Activated T-cell treated with anti-CD3 and anti-CD28 coated beads, Interleukin-2, amount 50 U/mL, for 48 hours (primary cell): Measurements from ENCODE around the gene TNS3.

ENCODE experiments used
- DNase-seq, 2 experiments: peaks; one replicate each; pipeline ENCODE4 v3.0.0-alpha.2; 2020

Gene TNS3

DNA sequence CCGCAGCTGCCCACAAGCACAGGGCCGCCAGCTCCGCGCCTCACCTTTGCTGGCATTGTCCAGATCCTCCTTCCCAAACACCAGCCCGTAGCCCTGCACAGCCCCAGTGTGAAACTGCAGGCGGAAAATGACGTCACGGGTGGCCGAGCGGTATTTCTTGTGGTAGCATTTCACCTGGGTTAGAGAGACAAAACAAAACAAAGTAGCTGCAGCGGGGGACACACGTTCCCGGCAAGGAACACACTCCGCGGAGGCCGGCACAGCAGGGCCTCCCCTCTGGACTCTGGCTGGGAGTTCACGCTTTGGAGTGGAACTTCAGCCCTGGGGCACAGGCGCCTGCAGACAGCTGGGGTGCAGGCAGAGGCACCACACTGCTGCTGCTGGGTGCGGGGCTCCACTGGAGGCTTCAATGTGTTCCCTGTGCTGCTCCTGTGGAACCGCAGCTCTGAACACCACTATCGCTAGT lies 181.1 kb downstream of the TNS3 start:
- no peak for DNase-seq

DNA sequence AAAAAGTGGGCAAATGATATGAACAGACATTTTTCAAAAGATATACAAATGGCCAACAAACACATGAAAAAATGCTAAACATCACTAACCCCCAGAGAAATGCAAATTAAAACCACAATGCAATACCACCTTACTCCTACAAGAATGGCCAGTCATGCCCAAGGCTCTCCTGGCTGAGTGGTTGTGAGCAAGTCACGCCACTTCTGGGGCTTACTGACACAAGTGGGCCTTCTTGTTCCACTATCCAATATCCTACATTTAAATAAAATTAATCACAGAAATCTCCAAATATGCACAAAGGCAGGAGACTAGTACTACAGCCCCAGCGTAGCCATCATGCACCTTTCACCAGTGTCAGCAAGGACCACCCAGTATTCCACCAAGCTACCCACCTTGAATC lies 181.9 kb downstream of the TNS3 start:
- DNase-seq: no peak

DNA sequence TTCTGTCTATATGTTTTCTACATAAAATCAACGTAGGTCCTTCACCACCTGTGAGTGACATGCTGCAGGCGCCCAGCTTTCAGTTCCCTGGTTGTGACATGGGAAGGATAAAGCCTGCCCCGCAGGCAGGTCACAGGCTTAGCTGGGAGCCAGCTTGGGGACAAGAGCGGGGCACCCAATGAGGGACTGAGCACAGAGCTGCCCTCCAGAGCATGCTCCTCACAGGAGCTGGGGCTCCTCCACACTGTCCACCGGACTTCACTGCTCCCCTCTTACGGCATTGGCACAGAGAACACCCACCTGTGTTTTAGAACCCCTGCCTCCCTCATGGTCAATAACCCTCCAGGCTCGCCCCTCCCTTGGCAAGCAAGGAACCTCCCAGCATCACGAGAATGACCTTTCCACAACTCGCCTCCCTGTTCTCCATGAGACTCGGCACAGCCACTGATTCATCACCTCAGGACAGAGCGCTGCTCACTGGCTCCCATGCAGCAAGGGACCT lies 187.1 kb downstream of the TNS3 start:
- DNase-seq: no peak

DNA sequence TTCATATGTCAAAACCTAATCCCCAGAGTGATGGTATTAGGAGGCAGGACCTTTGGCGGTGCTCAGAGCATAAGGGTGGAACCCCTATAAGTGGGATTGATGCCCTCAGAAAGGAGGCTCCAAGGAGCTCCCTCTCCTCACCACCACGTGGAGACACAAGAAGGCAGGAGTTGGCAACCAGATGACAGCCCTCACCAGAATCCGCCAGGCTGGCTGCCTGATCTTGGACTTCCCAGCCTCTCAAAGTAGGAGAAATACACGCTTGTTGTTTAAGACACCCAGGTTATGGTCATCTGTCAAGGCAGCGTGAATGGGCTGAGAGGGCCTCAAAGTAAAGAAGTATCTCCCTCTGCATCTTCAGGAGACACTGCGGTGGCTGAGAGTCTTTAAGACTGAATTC lies 187.7 kb downstream of the TNS3 start:
- DNase-seq: no peak

DNA sequence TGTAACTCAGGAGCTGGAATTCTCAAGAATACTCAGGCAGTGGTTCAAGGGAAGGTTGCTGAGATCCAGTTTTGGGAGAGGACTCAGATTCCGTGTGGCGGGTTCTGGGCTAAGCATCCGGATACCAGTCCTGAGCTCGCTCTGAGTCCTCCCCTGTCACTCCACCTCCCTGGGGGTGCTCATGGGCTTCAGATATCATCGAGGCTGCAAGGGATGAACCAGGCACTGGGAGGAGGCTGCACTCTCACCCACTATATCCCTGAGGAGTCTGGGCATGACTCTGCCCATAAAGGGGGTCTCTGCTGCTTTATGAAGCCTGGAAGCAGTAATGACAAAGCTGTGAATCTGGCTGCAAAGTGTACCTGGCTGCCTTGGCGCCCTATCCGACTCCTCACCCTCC lies 188.5 kb downstream of the TNS3 start:
- DNase-seq: no peak

DNA sequence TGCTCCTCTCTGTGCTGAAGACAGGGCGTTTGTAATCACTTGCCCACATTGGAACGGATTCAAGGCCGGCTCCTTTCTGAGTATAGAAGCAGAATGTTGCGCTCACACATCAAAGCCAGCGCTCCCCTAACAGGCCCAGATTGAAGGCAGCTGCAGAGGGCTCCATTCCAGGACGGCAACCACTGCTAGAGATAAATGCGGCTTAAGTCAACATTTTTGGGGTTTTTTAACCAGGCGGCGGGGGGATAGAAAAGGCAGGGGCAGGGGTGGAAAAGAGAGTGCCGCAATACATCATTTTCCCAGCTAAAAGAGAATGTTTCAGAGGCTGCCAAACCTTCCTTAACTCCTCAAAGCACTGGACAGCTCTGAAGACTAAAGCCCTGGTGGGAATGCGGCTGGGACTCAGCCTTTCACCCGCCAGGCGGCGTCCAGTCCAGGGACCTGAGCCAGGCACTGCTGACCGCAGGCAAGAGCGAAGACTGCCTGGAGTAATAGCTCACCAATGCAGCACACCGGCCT lies 189.6 kb downstream of the TNS3 start:
- DNase-seq: no peak

DNA sequence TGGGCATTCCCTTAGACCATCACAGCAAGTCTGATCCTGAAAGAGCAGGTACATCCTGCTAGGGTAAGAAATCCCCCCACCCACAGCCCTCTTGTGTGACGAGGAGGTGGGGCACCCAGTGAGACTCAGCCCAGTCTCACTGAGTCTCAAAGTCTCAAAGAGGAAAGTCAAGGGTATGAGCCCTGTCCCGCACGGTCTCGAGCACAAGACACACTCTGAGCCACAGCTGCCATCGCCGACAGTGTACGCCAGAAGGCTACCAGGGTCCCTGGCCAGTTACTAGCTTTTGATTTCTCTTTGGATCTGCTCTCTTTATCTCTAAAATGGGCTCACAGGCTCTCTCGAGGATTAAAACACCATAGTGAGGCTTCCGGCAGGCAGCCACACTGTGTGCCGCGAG lies 190.2 kb downstream of the TNS3 start:
- no peak for DNase-seq

DNA sequence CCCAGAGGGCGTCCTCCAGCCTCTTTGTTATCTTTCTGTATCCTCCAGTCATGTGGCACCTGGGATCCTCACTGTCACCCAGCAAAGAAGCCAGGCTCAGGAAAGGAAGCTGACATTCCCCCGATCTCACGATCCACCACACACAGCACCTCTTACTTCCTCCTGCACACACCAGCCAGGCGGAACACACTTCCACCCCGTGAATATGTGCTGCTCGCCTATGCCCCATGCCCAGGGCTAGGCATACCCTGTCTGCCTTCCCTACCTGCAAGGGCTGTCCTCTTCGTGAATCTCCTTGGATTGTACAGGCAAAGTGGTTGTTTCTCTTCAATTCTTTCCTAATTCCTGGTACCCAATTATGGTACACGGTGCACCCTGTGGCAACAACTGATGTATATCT lies 191.0 kb downstream of the TNS3 start:
- DNase-seq: no peak

DNA sequence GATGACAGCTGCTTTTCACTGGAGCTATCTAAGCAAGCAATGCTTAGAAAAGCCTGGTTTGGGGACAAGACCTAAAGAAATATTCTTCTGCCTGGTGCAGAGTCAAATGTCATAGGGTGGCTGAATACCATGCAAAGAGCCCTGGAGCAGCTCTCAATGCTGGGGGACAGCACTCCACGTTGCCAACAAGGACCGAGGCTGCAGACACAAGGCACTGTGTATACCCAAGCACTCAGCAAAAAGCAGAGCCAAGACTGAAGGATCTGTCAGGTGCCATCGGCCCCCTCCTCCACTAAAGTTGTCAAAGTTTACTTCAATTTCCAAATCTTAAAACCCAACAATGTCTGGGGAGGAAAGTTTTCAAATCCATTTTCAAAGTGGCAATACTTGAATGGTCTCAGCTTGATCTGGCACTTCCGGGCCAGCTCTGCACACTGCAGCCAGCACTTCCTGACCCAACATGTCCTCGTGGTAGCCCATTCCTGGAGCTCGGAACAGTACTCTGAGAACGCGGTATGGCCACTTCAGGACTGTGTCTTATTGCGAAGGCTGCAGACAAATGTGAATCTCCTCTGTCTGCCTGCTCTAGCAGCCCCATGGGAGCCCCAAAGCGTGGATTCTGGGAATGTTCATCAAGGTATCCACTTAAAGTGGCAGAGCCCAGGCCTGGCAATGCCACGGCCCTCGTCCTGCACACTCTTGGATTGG lies 191.8 kb downstream of the TNS3 start:
- no peak for DNase-seq

DNA sequence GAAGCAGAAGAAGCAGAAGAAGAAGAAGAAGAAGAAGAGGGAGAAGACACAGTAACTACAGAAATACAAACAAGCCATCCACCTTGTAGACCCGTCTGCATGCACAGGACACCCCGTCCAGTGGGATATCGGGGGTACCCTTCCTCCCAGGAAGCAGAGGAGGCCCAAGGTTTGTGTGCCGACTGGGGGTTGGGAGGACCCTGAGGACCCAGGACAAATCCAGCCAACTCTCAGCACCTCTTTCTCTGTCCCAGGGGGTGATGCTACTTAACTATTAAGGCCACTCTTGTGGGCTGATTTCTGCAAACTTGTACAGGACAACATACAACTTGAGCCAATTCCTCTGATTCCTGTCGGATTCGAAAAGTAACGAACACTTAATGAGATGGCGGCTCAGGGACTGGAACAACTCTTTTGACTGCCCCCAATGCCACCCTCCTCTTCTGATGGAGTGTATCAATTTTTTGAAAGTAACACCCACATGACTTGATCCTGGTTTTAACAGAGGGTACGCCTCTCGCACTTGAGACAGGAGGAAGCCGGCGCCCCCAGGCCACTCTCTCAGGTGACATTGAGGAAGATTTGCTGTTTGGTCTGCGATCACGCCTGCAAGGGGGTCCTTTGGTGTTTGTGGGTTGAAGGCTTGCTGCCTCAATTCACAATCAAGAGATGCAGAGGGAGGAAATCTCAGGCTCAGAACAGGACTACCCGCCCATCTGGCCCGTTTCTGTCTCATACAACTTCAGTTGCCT lies 192.6 kb downstream of the TNS3 start:
- no peak for DNase-seq

DNA sequence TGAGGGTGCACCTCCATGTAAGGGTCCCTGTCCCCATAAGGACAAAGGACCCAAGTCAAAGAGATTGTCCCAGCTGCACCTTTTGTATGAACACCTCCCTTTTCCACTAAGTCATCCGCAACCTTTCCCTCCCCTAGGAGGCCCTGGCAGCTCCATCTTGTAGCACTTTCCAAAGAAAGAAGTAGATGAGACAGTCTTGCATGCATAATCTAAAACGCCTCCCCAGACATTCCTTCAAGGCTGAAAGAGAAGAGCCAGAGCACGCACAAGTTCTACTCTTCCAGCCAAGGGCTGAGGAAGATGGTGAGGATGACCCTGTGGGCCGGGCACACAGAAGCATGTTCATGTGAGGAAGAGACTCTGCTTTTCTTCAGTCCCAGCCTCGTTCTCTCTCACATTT lies 194.4 kb downstream of the TNS3 start:
- DNase-seq: no peak

DNA sequence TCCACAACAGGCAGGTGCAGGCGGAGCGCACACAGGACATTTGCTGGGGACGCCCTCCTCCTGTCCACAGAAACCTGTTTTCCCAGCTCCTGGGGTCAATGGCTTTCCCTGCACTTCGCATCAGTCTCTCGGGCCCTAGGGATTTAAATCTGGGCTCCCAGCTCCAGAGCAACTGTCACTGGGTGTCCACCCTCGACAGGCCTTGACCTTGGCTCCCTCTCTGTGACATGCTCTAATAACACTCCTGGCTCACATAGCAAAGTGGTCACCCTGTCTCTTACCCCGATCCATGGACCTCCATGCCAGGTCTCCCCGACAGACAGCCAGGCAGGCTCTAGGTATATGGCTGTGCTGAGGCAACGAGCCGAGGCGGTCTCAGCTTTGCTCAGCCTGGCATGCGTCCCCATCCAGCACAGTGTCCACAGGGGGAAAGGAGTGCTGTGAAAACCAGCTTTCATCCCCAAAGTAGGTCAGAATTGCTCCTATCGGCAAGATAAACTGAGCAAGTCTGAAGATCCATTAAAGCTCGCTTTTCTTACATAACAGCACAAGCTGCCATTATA lies 195.6 kb downstream of the TNS3 start:
- DNase-seq: no peak

DNA sequence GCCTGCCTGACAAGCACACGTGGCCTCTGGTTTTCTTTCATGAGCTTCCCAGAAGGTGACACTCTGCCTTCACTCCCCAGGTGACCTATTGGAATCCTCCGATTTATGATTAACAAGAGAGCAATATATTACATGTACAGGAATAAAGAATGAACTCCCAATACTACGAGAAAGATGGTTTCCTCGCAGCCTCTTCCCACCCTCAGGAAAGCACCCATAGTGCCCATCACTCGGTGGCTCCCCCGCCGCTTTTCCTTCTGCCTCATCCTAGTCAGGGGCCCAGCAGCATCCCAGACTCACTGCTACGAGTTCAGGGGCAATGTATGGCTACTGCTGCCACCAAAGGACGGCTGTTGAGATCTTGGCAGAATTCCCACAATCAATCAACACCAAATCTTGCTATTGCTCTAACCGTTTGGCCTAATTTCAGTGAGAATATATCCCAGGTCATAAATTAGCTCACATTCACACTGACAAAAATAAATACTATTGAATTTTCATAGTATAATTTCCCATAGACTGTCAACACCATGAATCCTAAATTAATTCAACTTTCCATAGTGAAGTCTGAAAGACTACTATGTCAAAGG lies 196.3 kb downstream of the TNS3 start:
- DNase-seq: no peak

DNA sequence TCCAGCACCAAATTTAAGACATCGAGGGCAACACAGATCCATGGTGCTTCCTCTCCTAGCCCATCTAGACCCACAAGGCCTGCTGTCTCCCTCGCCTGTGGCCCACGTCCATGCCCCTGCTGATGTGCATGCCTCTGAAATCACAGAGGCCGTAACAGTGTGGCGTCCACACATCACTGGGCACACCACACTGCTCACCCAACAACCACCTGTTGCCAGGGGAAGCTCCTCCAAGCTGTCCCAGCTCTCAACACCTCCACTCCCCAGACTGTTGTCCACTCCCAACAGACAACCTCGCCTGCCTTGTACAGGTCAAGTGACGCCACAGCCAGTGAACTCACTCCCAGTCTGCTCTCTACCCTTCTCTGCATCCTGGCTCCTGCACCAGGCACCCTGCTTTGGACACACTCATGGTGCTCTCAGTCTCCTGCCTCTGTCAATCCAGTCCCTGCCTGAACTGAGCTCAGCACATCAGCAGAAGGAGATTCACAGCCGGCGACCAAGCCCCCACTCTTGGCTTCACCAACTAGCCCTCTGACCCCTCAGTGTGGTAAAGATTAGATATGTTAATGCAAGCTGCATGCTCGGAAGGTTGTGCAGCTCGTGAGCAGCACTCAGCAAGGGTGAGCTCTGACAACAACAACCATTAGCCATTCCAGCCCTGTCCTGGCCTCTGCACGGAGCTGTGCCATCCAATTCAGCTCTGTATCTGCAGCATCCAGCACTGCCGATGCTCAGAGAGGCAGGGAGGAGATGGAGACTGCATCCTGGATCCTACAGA lies 197.0 kb downstream of the TNS3 start:
- DNase-seq: no peak

DNA sequence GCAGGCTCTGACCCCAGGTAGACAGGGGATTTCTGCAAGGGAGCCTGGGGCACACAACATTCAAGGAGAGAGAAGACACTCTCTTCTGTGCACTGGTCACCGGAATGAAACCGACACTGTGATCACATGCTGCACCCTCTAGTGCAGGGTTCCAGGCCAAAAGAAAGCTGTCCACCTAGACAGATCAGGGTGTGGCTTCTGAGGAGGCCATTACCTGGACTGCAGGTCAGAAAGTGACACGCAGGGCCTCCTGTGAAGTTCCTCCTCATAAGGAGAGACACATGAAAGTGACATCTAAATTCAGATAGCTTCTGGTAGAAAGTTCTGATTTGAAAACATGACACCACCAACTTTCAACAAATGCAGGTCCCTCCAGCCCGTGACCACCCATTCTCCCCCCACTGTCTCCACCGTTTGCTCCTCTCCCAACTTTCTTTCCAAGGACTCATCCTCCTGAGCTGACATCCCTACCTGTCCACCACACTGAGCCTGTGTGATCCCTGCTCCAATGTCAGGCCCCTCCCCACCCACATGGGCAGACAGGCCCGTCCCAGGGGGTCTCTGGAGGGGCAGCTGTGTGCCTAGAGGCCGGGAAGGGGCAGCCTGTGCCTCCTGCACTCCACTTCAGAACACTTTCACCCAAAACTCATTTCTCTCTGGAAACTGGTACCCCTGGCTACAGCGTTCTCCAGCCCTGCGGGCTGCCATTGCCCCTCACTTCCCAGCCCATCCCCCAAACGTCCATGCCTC lies 198.0 kb downstream of the TNS3 start:
- DNase-seq: no peak

DNA sequence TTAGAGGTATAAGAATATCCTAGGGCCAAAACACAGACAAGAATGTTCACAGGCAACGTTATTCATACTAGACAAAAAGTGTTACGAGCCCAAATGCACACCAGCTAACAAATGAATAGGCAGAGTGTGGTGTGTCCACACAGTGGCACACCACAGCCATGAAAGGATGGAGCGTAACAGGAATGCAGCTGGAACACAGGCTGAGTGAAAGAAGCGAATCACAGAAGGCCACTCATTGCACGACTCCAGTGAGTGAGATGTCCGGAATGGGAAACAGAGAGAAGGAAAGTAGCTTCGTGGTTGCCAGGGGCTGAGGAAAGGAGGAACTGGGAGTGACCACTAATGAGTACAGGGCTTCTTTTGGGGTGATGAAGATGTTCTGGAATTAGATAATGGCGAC lies 198.8 kb downstream of the TNS3 start:
- no peak for DNase-seq

DNA sequence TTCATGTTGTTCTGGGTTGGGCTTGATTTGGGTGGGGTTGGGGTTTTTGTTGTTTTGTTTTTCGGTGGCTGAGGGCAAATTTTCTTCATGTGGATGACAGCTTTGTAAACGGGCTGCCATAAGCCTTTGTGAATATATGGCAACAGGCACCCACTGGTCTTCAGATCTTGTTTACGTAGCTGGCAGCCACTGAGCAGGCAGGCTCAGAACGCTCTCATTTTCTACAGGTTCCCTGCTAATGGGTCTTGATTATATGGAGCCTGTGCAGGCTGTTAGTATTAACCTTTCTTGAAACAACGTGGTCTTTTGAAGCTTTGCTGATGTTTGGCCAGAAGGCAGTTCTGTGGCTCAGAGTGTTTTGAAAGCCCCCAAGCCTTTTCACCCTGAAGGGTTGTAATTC lies 199.7 kb downstream of the TNS3 start:
- no peak for DNase-seq

DNA sequence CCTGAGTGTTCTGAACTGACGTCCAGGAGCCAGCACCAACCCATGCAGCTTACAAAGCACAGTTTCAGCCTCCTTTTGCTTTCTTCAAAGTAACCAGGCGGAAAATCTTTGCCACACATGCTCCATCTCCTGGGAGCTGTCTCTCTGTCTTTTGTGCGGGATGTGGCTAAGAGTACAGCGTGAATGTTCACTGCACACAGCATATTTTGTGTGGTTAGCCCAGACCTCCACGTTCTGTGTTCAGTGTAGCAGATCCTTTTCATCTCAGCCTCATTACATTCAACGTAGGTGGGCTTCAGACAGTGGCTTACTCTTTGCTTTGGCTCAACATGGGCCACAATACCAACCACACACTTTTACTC lies 200.8 kb downstream of the TNS3 start:
- no peak for DNase-seq

DNA sequence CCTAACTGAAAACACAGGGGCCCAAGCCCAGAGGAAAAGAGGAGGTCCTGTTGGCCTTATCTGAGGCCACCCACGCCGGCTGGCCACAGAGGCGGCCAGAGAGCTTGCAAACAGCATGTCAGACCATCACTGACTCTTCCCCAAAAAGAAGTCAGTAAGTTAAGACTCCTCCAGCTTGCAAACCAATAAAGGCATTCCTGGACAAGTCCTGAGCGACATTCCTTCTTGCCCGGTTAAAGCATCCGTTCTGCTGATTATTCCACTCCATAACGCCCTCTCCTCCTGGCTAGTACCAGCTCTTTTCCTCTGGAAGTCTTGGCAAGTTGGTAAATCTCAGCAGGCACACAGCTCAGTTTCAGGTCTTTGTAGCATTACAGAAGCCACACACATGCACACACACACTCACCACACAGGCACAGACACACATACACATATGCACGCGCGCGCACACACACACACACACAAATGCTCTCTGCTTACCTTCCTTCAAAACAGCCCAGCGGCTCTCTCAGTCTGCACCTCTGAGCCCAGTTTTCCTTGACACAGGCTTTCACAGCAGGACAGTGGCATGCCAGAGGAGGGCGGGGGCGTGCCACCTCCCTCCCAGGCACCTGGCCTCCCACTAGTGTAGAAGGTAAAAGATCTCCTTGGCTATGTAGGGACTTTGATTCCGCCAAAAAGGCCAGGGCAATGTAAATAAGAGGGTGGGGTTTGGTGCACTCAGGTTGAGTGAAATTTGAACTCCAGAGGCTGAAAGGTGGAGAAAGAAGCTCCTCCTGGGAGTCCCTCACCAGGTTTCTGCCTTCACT lies 201.4 kb downstream of the TNS3 start:
- no peak for DNase-seq

DNA sequence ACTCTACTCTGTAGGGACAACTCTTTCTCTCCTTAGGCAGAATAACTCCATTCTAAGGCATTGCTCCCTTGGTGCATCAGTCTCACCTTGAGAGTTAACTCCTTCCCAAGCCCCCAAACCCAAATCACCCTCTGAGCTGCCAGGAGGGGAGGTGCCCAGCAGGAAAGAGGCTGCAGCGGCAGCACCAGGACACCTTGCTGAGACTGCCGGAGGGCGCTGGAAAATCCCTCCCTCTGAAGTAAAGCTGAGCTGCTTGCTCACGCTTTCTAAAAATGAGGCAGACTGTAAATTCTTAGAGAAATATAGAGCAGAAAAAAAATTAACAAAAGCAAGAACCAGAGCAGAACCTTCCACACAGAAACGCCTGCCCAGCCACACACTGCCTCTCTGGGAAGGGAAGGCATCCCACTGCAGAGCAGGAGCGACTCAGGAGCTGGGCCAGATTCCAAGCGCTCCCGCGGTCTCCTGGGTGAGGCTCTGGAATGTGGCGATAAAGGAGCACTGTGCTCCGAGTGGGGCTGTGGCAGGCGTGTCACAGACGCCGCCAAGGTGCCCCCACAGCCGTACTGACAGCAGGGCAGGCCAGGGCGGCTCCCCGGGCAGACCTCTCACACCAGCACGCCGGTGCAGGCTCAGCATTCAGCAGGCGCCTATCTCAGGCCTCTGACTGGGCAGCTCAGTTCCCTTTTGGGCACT lies 202.1 kb downstream of the TNS3 start:
- DNase-seq: no peak
